HepG2 (cell line): ENCODE data around the gene EMID1. TPM values are rescaled to one million over a fixed set of nuclear protein-coding genes. Genes with fewer than 3 reads are reported as not detected.
A peak's percentile ranks its signal among the peaks of the same experiment; 100 is the strongest.

ENCODE experiments used
- ATAC-seq: fragments of 200-7000 bp; cut with Tn5 transposase; 3 replicates; pipeline ENCODE4 v1.9.1; 2020; ENCODE audit warnings: mild to moderate bottlenecking, moderate library complexity
- BruUV-seq: library from RNA; stranded (reverse); fragments of 400-500 nt; replicated peaks from 2 replicates; lab custom pipeline; 2021; lab: Mats Ljungman, UMichigan
- CTCF ChIA-PET: fragments of 300-600 bp; formaldehyde crosslinking; extraction: SDS; loops from one replicate; lab custom pipeline; 2021; ENCODE audit warnings: low total read pairs, inconsistent platforms, low intra/inter-chr PET ratio; lab: Yijun Ruan, JAX
- POLR2A ChIA-PET: fragments of 350-600 bp; sonication (Branson Sonifier 250); formaldehyde crosslinking; loops from one replicate; lab custom pipeline; 2020; ENCODE audit warnings: antibody characterized with exemption, inconsistent platforms; lab: Yijun Ruan, JAX
- DNase-seq: peaks from one replicate; pipeline ENCODE4 v3.0.0-alpha.2; 2015; ENCODE audit warnings: low spot score
- FAIRE-seq: peaks from 3 replicates; lab custom pipeline; 2011; peaks lifted over from hg19 to GRCh38; lab: Jason Lieb, UNC
- H2AFZ ChIP-seq: one replicate; pipeline ENCODE4 v1.6.1; 2011; ENCODE audit warnings: low read length, inconsistent platforms
- H3K27ac ChIP-seq: fragments of 300-600 bp; 3 replicates; pipeline ENCODE4 v1.8.0; 2011; ENCODE audit warnings: mixed run types, mild to moderate bottlenecking, mixed read lengths, low read length, inconsistent platforms; ENCODE audit not compliant: insufficient read depth; ENCODE audit errors: extremely low read length
- H3K27me3 ChIP-seq, 2 experiments: fragments of 200-600 bp in 1 of 2; 2 replicates in 1 of 2; 3 replicates in 1 of 2; pipeline versions ENCODE4 v1.6.0 to v1.8.0; 2011; ENCODE audit warnings: low read length in 2 of 2, mild to moderate bottlenecking in 2 of 2, moderate library complexity in 2 of 2, inconsistent platforms in 1 of 2; ENCODE audit not compliant: insufficient read depth in 2 of 2, control insufficient read depth in 1 of 2
- H3K36me3 ChIP-seq, 2 experiments: fragments of 200-600 bp in 1 of 2; replicated peaks in 1 of 2; 2 replicates in 1 of 2; 3 replicates in 1 of 2; pipeline versions ENCODE4 v1.5.1 to v1.8.0; 2011; ENCODE audit warnings: low read length in 2 of 2, inconsistent platforms in 1 of 2; ENCODE audit not compliant: insufficient read depth in 2 of 2, control insufficient read depth in 1 of 2
- H3K4me1 ChIP-seq: 2 replicates; pipeline ENCODE4 v1.5.1; 2012; ENCODE audit warnings: low read length, inconsistent platforms; ENCODE audit not compliant: insufficient read depth
- H3K4me2 ChIP-seq: 2 replicates; pipeline ENCODE4 v1.6.0; 2011; ENCODE audit warnings: low read depth, low read length, inconsistent platforms
- H3K4me3 ChIP-seq, 3 experiments: fragments of 200-600 bp in 1 of 3; sonication (generic), shearing (Covaris generic) in 1 of 3; replicated peaks in 1 of 3; 2 replicates each; pipeline ENCODE4 v1.5.1; 2011 to 2016; ENCODE audit warnings: low read length in 3 of 3, inconsistent platforms in 2 of 3, low read depth in 2 of 3, mild to moderate bottlenecking in 2 of 3, control low read depth in 1 of 3, mixed read lengths in 1 of 3; ENCODE audit not compliant: insufficient read depth in 1 of 3
- H3K79me2 ChIP-seq: one replicate; pipeline ENCODE4 v1.6.1; 2011; ENCODE audit warnings: low read length, inconsistent platforms; ENCODE audit not compliant: insufficient read depth
- H3K9ac ChIP-seq: 2 replicates; pipeline ENCODE4 v1.6.0; 2011; ENCODE audit warnings: mild to moderate bottlenecking, low read depth, low read length, inconsistent platforms; ENCODE audit not compliant: insufficient read depth
- H3K9me3 ChIP-seq: 2 replicates; pipeline ENCODE4 v1.5.1; 2012; ENCODE audit warnings: mild to moderate bottlenecking, low read length
- H4K20me1 ChIP-seq: 2 replicates; pipeline ENCODE4 v1.6.0; 2011; ENCODE audit warnings: inconsistent platforms, mild to moderate bottlenecking, low read length, moderate library complexity; ENCODE audit not compliant: insufficient read depth
- ATAD3A ChIP-seq: sonication (generic); formaldehyde crosslinking; IDR thresholded peaks from 2 replicates; pipeline ENCODE4 v1.4.0; 2020; ENCODE audit warnings: missing genetic modification reagents
- MXD4 ChIP-seq: IDR thresholded peaks from 2 replicates; pipeline ENCODE4 v1.6.1; 2016; ENCODE audit warnings: mild to moderate bottlenecking, missing biosample characterization, missing genetic modification reagents
- ZBTB40 ChIP-seq, 2 experiments: fragments of 450-650 bp in 1 of 2; sonication (generic) in 1 of 2; formaldehyde crosslinking in 1 of 2; IDR thresholded peaks; 2 replicates each; pipeline versions ENCODE4 v1.6.1 to v1.8.0; 2016 to 2022; ENCODE audit warnings: antibody characterized with exemption in 1 of 2, mild to moderate bottlenecking in 1 of 2, missing genetic modification reagents in 1 of 2
- WGBS: methylation state at CpG from one replicate; pipeline ENCODE4 v1.1.6; 2017; ENCODE audit warnings: low lambda C conversion rate; 5-methylcytosine and 5-hydroxymethylcytosine counted together
- in situ Hi-C: cut with HindIII; loops from 2 replicates; pipeline ENCODE4 v1.10.0; 2017; ENCODE audit warnings: low pct_unique_long_range_greater_than_20kb; ENCODE audit not compliant: extremely low pct_ligation_motif_present
- intact Hi-C: fragments of 100-400 bp; cut with micrococcal nuclease; formaldehyde crosslinking; loops from one replicate; pipeline ENCODE4 v1.10.0; 2022; ENCODE audit not compliant: unreplicated experiment
- polyA plus RNA-seq, 8 experiments: library from polyadenylated mRNA; depleted of rRNA in 3 of 8; stranded (reverse) in 7 of 8; unstranded in 1 of 8; fragments of >200 nt; fragmentation: Illumina TruSeq in 4 of 8; extraction: Trizol in 4 of 8; gene quantifications; 2 replicates each; pipeline versions ENCODE4 v1.2.1 to v1.2.3, GENCODE V29; 2011 to 2016; ENCODE audit warnings: low read depth in 4 of 8, missing spikeins in 1 of 8, mixed read lengths in 1 of 8; ENCODE audit not compliant: insufficient read depth in 1 of 8
- total RNA-seq, 5 experiments: library from RNA; depleted of rRNA; stranded (reverse); fragments of >200 nt; fragmentation: Illumina TruSeq; extraction: Trizol; gene quantifications; 2 replicates each; pipeline ENCODE4 v1.2.3, GENCODE V29; 2016; ENCODE audit warnings: low read depth in 1 of 5
- TF ChIP-seq, protein P1 (sequence below): sonication (generic); formaldehyde crosslinking; IDR thresholded peaks from 2 replicates; pipeline ENCODE4 v1.8.1; 2022; ENCODE audit warnings: mild to moderate bottlenecking, missing genetic modification reagents
- TF ChIP-seq, protein P2 (sequence below): conservative IDR thresholded peaks from 2 replicates; pipeline ENCODE4 v1.6.1; 2018; ENCODE audit warnings: missing genetic modification reagents
- TF ChIP-seq, protein P3 (sequence below): sonication (generic); formaldehyde crosslinking; IDR thresholded peaks from 2 replicates; pipeline ENCODE4 v1.4.0; 2020; ENCODE audit warnings: missing genetic modification reagents; ENCODE audit errors: not compliant biosample characterization

Gene EMID1
- total and polyA plus RNA-seq, 2 of the 13 experiments (the other 11 are each of a cell fraction or from before 2014, with no cell fraction given), result 0.45 to 0.82 TPM

- TF ChIP-seq, protein P1, sequence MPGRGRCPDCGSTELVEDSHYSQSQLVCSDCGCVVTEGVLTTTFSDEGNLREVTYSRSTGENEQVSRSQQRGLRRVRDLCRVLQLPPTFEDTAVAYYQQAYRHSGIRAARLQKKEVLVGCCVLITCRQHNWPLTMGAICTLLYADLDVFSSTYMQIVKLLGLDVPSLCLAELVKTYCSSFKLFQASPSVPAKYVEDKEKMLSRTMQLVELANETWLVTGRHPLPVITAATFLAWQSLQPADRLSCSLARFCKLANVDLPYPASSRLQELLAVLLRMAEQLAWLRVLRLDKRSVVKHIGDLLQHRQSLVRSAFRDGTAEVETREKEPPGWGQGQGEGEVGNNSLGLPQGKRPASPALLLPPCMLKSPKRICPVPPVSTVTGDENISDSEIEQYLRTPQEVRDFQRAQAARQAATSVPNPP (CRISPR knock-in tag), result no peak
- TF ChIP-seq, protein P2, sequence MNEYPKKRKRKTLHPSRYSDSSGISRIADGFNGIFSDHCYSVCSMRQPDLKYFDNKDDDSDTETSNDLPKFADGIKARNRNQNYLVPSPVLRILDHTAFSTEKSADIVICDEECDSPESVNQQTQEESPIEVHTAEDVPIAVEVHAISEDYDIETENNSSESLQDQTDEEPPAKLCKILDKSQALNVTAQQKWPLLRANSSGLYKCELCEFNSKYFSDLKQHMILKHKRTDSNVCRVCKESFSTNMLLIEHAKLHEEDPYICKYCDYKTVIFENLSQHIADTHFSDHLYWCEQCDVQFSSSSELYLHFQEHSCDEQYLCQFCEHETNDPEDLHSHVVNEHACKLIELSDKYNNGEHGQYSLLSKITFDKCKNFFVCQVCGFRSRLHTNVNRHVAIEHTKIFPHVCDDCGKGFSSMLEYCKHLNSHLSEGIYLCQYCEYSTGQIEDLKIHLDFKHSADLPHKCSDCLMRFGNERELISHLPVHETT (CRISPR knock-in tag), result 0 out of 2 replicates have a peak, but pooled peaks have one; percentile 11
- TF ChIP-seq, all 625 proteins: peak for 19
Measured at GRCh38 chr22:29266564-29267461, 61.1 kb downstream of the EMID1 start (continued).

GRCh38 chr22:29267462-29267857 is 61.8 kb downstream of the EMID1 start:
- peak overlapping the region; percentile 98 for H3K27ac ChIP-seq
- CTCF ChIA-PET, result no interaction called here
- no peak for DNase-seq
- H3K9me3 ChIP-seq, result no peaks in the 10 kb centered on the region
- no peak overlapping the region for H2AFZ ChIP-seq
- no peak for ATAC-seq
- no peaks in the 10 kb centered on the region; a peak in 1 of 5 replicates for H3K27me3 ChIP-seq
- H3K4me2 ChIP-seq, result peak overlapping the region; percentile 90
- FAIRE-seq, result no peak
- peaks cover 33% of the 10 kb centered on the region for H4K20me1 ChIP-seq
- peak overlapping the region; percentile 75 to 96 (median 93) for H3K4me3 ChIP-seq
- TSS peak; percentile 77 for BruUV-seq
- peaks cover 65% of the 10 kb centered on the region for H3K79me2 ChIP-seq
- WGBS, result 1% methylated on average over 12 of the region's 32 CpGs
- peaks cover 3 to 28% of the 10 kb centered on the region in 2 experiments for H3K36me3 ChIP-seq
- peaks cover 44% of the 10 kb centered on the region for H3K4me1 ChIP-seq
- peak overlapping the region; percentile 100 for H3K9ac ChIP-seq
- in situ Hi-C loops (no loop called here), intact Hi-C loops (no loop called here)
- POLR2A ChIA-PET, result no interaction called here
- TF ChIP-seq MXD4 (CRISPR knock-in tag), result no peak
- TF ChIP-seq ATAD3A, result no peak
- TF ChIP-seq ZBTB40 (IDR thresholded peaks at IDR 0.05), result no peak
- TF ChIP-seq ZBTB40 (CRISPR knock-in tag; IDR thresholded peaks at IDR 0.05), result no peak
- TF ChIP-seq, protein P3, sequence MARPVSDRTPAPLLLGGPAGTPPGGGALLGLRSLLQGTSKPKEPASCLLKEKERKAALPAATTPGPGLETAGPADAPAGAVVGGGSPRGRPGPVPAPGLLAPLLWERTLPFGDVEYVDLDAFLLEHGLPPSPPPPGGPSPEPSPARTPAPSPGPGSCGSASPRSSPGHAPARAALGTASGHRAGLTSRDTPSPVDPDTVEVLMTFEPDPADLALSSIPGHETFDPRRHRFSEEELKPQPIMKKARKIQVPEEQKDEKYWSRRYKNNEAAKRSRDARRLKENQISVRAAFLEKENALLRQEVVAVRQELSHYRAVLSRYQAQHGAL (CRISPR knock-in tag), result peak; percentile 10
